Frontal cortex (tissue), 4 donors: ENCODE results near the gene TEX2. TPM values are rescaled to one million over a fixed set of nuclear protein-coding genes. Genes with fewer than 3 reads are reported as not detected.
"Not testable (repeated sequence)": the region's sequence is repeated elsewhere in the genome, so short reads cannot be mapped to it uniquely, and the experiment has no call there.

Experiments used
- DNase-seq, 2 donors: peaks; one replicate each; pipeline ENCODE4 v3.0.0; 2012; ENCODE audit warnings: low spot score in 2 of 2
- FAIRE-seq: peaks from 2 replicates; lab custom pipeline; 2012; peaks lifted over from hg19 to GRCh38; lab: Jason Lieb, UNC
- total RNA-seq: library from RNA; depleted of rRNA; stranded (reverse); fragments of >200 nt; gene quantifications from one replicate; pipeline ENCODE4 v1.2.3, GENCODE V29; 2014
- donor health status: control.
- donor health status: control.
- donor health status: control.

TEX2 gene
- total RNA-seq, 1 donor from 2014 or later, result 31.8 TPM

GRCh38 chr17:64243340-64243739, 19.7 kb downstream of the TEX2 start:
- no peak for DNase-seq
- FAIRE-seq, result no peak

GRCh38 chr17:64242633-64243032, 20.4 kb downstream of the TEX2 start:
- FAIRE-seq (no peak), DNase-seq (no peak)

- DNase-seq, result no peak
- no peak for FAIRE-seq
These were observed 22.2 kb downstream of the TEX2 start for GRCh38 chr17:64240741-64241347.

- no peak for FAIRE-seq
- no peak for DNase-seq
These were observed 22.8 kb downstream of the TEX2 start for GRCh38 chr17:64240261-64240740.

- DNase-seq, FAIRE-seq: not testable (repeated sequence)
These were observed 24.6 kb downstream of the TEX2 start for GRCh38 chr17:64238449-64238848.

GRCh38 chr17:64236827-64237403, 26.1 kb downstream of the TEX2 start:
- no peak for DNase-seq
- no peak for FAIRE-seq

- FAIRE-seq, result no peak
- DNase-seq, result no peak
These were observed 28.1 kb downstream of the TEX2 start for GRCh38 chr17:64234961-64235360.

- no peak for DNase-seq
- no peak for FAIRE-seq
These were observed 30.4 kb downstream of the TEX2 start for GRCh38 chr17:64232466-64233262.

- no peak for FAIRE-seq
- no peak for DNase-seq
These were observed 31.4 kb downstream of the TEX2 start for GRCh38 chr17:64231567-64232141.

- DNase-seq (no peak), FAIRE-seq (no peak)
These were observed 32.2 kb downstream of the TEX2 start for GRCh38 chr17:64230791-64231408.

- FAIRE-seq, result no peak
- no peak for DNase-seq
These were observed 33.0 kb downstream of the TEX2 start for GRCh38 chr17:64229815-64230728.

- no peak for FAIRE-seq
- DNase-seq, result no peak
These were observed 36.9 kb downstream of the TEX2 start for GRCh38 chr17:64226132-64226531.

- no peak for FAIRE-seq
These were observed 37.6 kb downstream of the TEX2 start for GRCh38 chr17:64225410-64225809.

GRCh38 chr17:64223931-64224629, 39.0 kb downstream of the TEX2 start:
- FAIRE-seq, result no peak
- DNase-seq, result no peak

More at GRCh38 chr17:64225410-64225809, 37.6 kb downstream of the TEX2 start:
- no peak for DNase-seq

GRCh38 chr17:64223283-64223682, 39.8 kb downstream of the TEX2 start:
- DNase-seq, result no peak
- FAIRE-seq, result no peak

GRCh38 chr17:64221679-64222078, 41.4 kb downstream of the TEX2 start:
- FAIRE-seq (no peak), DNase-seq (no peak)

- FAIRE-seq, DNase-seq: not testable (repeated sequence)
These were observed 42.5 kb downstream of the TEX2 start for GRCh38 chr17:64220604-64221003.

- DNase-seq, result no peak
- no peak for FAIRE-seq
These were observed 43.5 kb downstream of the TEX2 start for GRCh38 chr17:64219571-64219970.

- no peak for FAIRE-seq
- DNase-seq, result no peak
These were observed 45.0 kb downstream of the TEX2 start for GRCh38 chr17:64218066-64218465.
